Stimulated activated CD4-positive, alpha-beta T cell treated with anti-CD3 and anti-CD28 coated beads, Interleukin-1b, Interleukin-23, amount 100 ng/mL, for 48 hours (primary cell): ENCODE results near the gene IMPA2.
A peak's percentile ranks its signal among the peaks of the same experiment; 100 is the strongest.
"Not testable (repeated sequence)": the region's sequence is repeated elsewhere in the genome, so short reads cannot be mapped to it uniquely, and the experiment has no call there.

ENCODE experiments used
- DNase-seq: peaks from one replicate; pipeline ENCODE4 v3.0.0-alpha.2; 2020

The IMPA2 gene

GRCh38 chr18:11963991-11964484 is 17.3 kb upstream of the IMPA2 start:
- no peak for DNase-seq

GRCh38 chr18:11969904-11970835 is 11.1 kb upstream of the IMPA2 start:
- no peak for DNase-seq

- DNase-seq, result not testable (repeated sequence)
These were observed 10.5 kb upstream of the IMPA2 start for GRCh38 chr18:11970836-11971226.

- no peak for DNase-seq
These were observed 8.7 kb upstream of the IMPA2 start for GRCh38 chr18:11972371-11973174.

GRCh38 chr18:11974741-11975325 is 6.5 kb upstream of the IMPA2 start:
- DNase-seq, result no peak

- DNase-seq, result no peak
These were observed 5.6 kb upstream of the IMPA2 start for GRCh38 chr18:11975723-11976122.

GRCh38 chr18:11976315-11977152 is 4.8 kb upstream of the IMPA2 start:
- no peak for DNase-seq

GRCh38 chr18:11977153-11977466 is 4.2 kb upstream of the IMPA2 start:
- no peak for DNase-seq

GRCh38 chr18:11978956-11979355 is 2.4 kb upstream of the IMPA2 start:
- no peak for DNase-seq

GRCh38 chr18:11980163-11980493 is 1.2 kb upstream of the IMPA2 start:
- no peak for DNase-seq

- peak; percentile 99 for DNase-seq
These were observed 664 bp upstream of the IMPA2 start for GRCh38 chr18:11980494-11981191.

- peak; percentile 14 for DNase-seq
These were observed 448 bp downstream of the IMPA2 start for GRCh38 chr18:11981543-11982366.

GRCh38 chr18:11982981-11983380 is 1.7 kb downstream of the IMPA2 start:
- DNase-seq, result no peak

GRCh38 chr18:11983592-11983991 is 2.3 kb downstream of the IMPA2 start:
- no peak for DNase-seq

GRCh38 chr18:11984091-11984490 is 2.8 kb downstream of the IMPA2 start:
- no peak for DNase-seq

- DNase-seq, result no peak
These were observed 4.3 kb downstream of the IMPA2 start for GRCh38 chr18:11985586-11985985.

- no peak for DNase-seq
These were observed 4.8 kb downstream of the IMPA2 start for GRCh38 chr18:11986061-11986460.

GRCh38 chr18:11987527-11987926 is 6.2 kb downstream of the IMPA2 start:
- no peak for DNase-seq

- no peak for DNase-seq
These were observed 7.9 kb downstream of the IMPA2 start for GRCh38 chr18:11989174-11989573.

- DNase-seq, result no peak
These were observed 8.7 kb downstream of the IMPA2 start for GRCh38 chr18:11989966-11990380.

GRCh38 chr18:11990539-11990938 is 9.2 kb downstream of the IMPA2 start:
- no peak for DNase-seq
